IPS-11a (cell line): Measurements from ENCODE around the gene QSOX1.

Source experiments
- H3K4me3 ChIP-seq: one replicate; pipeline ENCODE4 v1.5.1; 2013; ENCODE audit warnings: low read depth, low read length, control low read depth

Gene QSOX1

GRCh38 chr1:180232521-180233043, 77.9 kb downstream of the QSOX1 start:
- no peak overlapping the region for H3K4me3 ChIP-seq

GRCh38 chr1:180233191-180234011, 78.7 kb downstream of the QSOX1 start:
- peak overlapping the region; percentile 17 for H3K4me3 ChIP-seq

GRCh38 chr1:180234369-180235076, 79.9 kb downstream of the QSOX1 start:
- H3K4me3 ChIP-seq, result peak overlapping the region; percentile 17

DNA sequence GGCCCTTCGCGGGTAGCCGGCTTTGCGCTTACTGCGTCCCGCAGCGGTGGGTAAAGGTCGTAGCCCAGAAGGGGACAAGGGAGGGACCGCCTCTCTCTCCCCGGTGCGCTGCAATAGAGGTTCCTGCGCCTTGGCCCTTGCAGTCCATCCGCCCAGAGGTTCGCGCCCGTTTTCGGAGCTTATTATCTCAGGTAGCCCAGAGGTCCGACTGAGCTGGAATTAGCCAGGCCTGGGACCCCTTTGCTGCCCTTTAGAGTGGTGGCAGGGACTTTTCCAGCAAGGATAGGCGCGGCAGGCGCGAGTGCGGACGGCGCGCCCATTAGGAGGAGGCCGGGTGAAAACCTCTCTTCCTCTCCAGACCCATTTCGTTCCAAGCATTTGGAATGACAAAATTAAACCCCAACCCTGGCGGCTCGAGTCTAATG, 80.4 kb downstream of the QSOX1 start:
- no peak overlapping the region for H3K4me3 ChIP-seq

DNA sequence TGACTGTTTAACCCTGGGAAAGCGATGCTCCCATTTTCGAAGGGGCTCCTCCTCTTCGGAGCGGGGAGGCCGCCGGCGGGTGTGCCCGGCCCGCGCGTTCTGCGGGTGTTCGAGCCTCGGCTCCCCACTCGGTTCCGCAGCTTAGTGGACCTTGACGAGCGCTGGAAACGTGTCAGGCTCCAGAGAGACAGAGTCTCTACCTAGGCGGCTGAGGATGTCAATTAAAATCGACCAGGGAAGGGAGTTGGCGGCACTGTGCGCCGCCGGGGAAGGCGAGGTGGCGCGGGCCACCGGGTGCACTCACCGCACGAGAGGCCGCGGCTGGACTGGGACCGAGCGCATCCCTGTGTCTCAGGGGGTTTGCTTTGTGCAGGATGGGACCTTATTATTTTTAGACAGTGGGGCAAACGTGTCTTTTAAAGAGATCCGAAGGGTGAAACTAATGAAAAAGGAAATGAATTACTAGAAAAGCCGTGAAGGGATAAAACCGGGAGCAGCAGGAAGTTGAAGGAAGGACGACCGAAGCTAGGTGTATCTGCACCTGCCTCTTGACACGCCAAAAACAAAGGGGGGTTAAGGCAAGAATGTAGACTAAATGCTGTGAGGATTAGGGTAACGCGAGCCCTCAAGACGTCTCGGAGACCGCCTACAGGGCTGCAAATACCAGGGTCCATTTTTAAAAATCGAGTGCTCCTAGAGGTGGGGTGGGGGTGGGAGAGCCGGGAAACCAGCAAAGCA, 81.0 kb downstream of the QSOX1 start:
- H3K4me3 ChIP-seq, result peak overlapping the region; percentile 13

GRCh38 chr1:180236698-180237509, 82.2 kb downstream of the QSOX1 start:
- H3K4me3 ChIP-seq, result no peak overlapping the region

DNA sequence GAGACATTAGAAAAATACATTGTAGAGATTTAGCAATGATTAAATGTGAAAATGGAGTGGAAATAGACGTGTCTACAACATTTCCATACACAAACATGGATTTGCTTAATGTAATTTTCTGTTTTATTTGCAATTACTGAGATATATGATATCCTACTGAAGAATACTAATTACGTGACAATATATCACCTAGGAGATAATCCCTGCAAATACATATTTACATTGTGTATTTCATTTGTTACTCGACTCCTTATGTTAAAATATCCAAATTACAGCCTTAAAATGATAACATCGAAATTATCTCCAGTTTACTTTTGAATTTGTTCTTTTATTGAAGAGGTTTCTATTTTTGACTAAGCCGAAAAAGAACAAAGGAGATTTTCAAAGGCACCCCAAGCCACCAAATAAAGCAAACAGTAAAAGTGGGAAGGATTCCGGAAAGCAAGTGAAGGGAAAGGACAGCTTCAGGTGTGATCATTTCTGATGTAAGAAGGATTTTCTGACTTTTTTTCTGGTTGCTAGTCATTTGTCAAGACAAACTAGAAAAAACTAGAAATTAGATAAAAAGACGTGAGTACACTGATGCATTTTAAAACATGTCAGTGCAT, 83.3 kb downstream of the QSOX1 start:
- H3K4me3 ChIP-seq, result no peak overlapping the region

- H3K4me3 ChIP-seq, result no peak overlapping the region
Observed at GRCh38 chr1:180238675-180239074, 84.0 kb downstream of the QSOX1 start.

GRCh38 chr1:180239145-180240096, 84.8 kb downstream of the QSOX1 start:
- no peak overlapping the region for H3K4me3 ChIP-seq

DNA sequence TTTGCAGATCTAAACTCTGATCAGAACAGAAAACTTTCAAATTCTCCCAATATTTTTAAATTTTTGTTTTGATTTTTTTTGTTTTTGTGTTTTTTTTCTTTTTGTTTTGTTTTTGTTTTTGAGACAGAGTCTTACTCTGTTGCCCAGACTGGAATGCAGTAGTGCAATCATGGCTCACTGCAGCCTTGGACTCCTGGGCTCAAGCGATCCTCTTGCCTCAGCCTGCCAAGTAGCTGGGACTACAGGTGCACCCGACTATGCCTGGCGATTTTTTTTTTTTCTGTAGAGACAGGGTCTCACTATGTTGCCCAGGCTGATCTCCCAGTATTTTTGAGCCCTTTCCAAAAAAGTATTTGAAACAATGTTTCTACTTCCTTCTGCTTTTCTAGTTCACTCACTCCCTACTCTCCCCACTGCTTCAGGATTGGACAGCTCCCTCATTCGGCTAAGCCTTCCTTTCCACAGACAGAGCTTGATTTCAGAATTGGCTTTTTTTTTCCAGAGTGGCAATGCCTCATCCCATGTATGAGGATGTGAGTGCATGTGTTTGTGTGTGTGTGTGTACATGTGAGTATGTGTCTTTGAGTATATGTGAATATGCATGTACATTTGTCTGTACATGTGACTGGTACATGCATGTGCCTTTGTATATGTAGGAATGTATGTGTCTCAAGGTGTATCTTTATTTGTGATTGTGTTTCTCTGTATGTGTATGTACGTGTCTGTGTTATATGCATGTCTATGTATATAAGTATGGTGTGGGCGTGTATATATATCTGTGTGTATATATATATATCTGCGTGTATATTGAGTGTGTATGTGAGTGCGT, 87.3 kb downstream of the QSOX1 start:
- H3K4me3 ChIP-seq, result no peak overlapping the region

DNA sequence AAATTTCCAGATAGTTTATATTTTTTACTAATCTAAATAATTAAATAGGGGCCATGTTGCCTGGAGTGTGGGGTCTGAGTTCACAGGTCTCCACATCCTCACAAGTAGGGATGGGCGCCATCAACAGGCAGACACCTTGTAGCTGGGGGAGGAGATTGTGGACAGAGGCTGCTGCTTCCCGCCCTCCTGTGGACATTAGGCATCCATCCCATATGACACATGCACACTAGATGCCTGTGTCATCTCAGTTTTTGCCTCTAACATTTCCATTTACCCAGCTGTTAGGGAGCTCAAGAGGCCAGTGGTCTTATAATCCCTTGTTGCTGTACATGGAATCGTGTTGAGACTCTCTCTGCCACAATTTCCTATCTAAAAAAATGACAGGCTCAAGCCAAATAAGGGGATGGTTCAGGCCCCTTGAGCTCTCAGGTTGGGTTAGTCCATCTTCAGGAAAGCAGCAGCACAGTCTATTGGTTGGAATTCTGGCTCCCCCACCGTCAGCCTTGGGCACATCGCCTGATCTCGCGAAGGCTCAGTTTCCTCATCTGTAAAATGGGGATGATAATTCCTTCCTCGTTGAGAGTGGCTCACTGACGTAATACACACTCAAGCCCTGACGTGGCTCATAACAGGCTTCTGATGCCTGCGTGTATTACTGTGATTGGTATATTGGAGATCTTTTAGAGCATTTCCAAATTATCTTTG, 89.0 kb downstream of the QSOX1 start:
- no peak overlapping the region for H3K4me3 ChIP-seq

GRCh38 chr1:180244840-180245239, 90.2 kb downstream of the QSOX1 start:
- no peak overlapping the region for H3K4me3 ChIP-seq

DNA sequence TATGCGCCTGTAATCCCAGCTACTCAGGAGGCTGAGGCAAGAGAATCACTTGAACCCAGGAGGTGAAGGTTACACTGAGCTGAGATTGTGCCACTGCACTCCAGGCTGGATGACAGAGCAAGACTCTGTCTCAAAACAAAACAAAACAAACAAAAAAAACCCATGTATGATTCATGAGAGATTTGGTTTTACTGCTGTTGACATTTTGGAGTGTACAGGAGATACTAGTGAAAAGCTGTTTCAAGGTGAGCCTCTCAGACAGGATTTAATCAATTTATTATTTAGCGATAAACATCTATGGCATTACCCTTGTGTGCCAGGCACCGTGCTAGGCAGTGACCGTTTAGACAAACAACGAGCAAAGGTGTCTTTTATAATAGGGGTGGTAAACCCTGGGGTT, 91.9 kb downstream of the QSOX1 start:
- no peak overlapping the region for H3K4me3 ChIP-seq

DNA sequence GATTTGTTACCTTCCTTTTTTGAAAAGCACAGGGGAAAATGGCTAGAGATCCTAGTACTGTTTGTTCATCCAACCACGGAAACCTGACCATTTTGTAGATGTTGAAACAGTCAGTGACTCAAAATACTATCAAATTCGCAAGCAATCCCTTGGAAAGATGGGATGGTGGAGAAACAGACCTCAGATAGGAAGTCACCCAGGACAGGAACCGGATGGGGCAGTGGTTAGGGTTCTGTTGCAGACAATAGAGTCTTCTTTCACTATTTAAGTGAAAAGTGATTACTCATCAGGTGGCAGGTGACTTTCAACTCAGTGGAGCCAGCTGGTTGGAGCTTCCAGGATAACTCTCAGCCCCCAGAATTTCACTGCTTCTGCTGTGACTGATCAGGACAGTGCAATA, 92.4 kb downstream of the QSOX1 start:
- no peak overlapping the region for H3K4me3 ChIP-seq

- no peak overlapping the region for H3K4me3 ChIP-seq
Observed at GRCh38 chr1:180247580-180247979, 92.9 kb downstream of the QSOX1 start.

DNA sequence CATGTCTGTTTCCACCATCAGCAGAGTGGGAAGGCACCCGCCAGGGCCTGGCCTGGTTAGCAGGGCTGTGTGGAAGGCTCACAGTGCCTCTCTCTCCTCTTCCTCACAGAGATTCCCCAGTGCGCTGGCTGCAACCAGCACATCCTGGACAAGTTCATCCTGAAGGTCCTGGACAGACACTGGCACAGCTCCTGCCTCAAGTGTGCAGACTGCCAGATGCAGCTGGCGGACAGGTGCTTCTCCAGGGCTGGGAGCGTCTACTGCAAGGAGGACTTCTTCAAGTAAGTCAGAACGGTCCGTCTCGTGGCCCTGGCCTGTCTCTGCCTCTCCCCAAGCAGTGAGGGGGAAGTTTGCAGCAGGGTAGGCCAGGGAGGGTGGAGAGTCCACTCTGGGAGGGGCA, 93.5 kb downstream of the QSOX1 start:
- no peak overlapping the region for H3K4me3 ChIP-seq
